Neuronal stem cell (in vitro differentiated cells): ENCODE measurements around the gene PIAS1.

Experiments
- DNase-seq: peaks from one replicate; pipeline ENCODE4 v3.0.0-alpha.2; 2013; ENCODE audit warnings: low spot score
- H2AFZ ChIP-seq: one replicate; pipeline ENCODE4 v1.6.1; 2013; ENCODE audit warnings: mild to moderate bottlenecking, low read length, inconsistent platforms
- H2AK5ac ChIP-seq: 2 replicates; pipeline ENCODE4 v1.6.1; 2013; ENCODE audit warnings: low read depth, mild to moderate bottlenecking, inconsistent platforms, low read length, moderate library complexity, mixed read lengths
- H2BK120ac ChIP-seq: 2 replicates; pipeline ENCODE4 v1.6.1; 2013; ENCODE audit warnings: low read depth, mild to moderate bottlenecking, inconsistent platforms, low read length, moderate library complexity, mixed read lengths
- H2BK12ac ChIP-seq: one replicate; pipeline ENCODE4 v1.6.1; 2013; ENCODE audit warnings: low read length, inconsistent platforms
- H2BK15ac ChIP-seq: 2 replicates; pipeline ENCODE4 v1.6.1; 2013; ENCODE audit warnings: mild to moderate bottlenecking, low read length, inconsistent platforms, mixed read lengths
- H2BK5ac ChIP-seq: one replicate; pipeline ENCODE4 v1.6.1; 2013; ENCODE audit warnings: inconsistent platforms, mild to moderate bottlenecking, low read length, moderate library complexity
- H3K14ac ChIP-seq: one replicate; pipeline ENCODE4 v1.6.1; 2013; ENCODE audit warnings: low read length, inconsistent platforms
- H3K18ac ChIP-seq: 2 replicates; pipeline ENCODE4 v1.6.1; 2013; ENCODE audit warnings: low read length, inconsistent platforms
- H3K23ac ChIP-seq: 2 replicates; pipeline ENCODE4 v1.6.1; 2013; ENCODE audit warnings: low read depth, mild to moderate bottlenecking, mixed read lengths, low read length, inconsistent platforms; ENCODE audit not compliant: poor library complexity
- H3K27ac ChIP-seq: replicated peaks from 3 replicates; pipeline ENCODE4 v1.5.1; 2013; ENCODE audit warnings: low read length, inconsistent platforms
- H3K27me3 ChIP-seq, 3 experiments: 2 replicates each; pipeline ENCODE4 v1.6.1; 2013; ENCODE audit warnings: low read length in 3 of 3, mild to moderate bottlenecking in 2 of 3, inconsistent platforms in 1 of 3, low read depth in 1 of 3, mixed read lengths in 1 of 3, moderate library complexity in 1 of 3; ENCODE audit not compliant: control insufficient read depth in 3 of 3, insufficient read depth in 3 of 3
- H3K36me3 ChIP-seq, 2 donors: replicated peaks in 1 of 2; 2 replicates each; pipeline ENCODE4 v1.6.1; 2013; ENCODE audit warnings: low read length in 2 of 2; ENCODE audit not compliant: control insufficient read depth in 2 of 2, insufficient read depth in 2 of 2
- H3K4ac ChIP-seq: 2 replicates; pipeline ENCODE4 v1.6.1; 2013; ENCODE audit warnings: inconsistent platforms, mild to moderate bottlenecking, low read length, moderate library complexity
- H3K4me1 ChIP-seq, 2 donors: 1 replicate in 1 of 2; 2 replicates in 1 of 2; pipeline ENCODE4 v1.6.1; 2013; ENCODE audit warnings: low read length in 2 of 2, low read depth in 1 of 2; ENCODE audit not compliant: control insufficient read depth in 2 of 2, insufficient read depth in 1 of 2
- H3K4me2 ChIP-seq: one replicate; pipeline ENCODE4 v1.6.1; 2013; ENCODE audit warnings: mild to moderate bottlenecking, low read length, inconsistent platforms; ENCODE audit not compliant: insufficient read depth, poor library complexity, severe bottlenecking
- H3K4me3 ChIP-seq, 2 donors: 2 replicates each; pipeline ENCODE4 v1.5.1; 2013; ENCODE audit warnings: low read length in 2 of 2, mild to moderate bottlenecking in 2 of 2, inconsistent platforms in 1 of 2, moderate library complexity in 1 of 2
- H3K79me1 ChIP-seq: one replicate; pipeline ENCODE4 v1.6.1; 2013; ENCODE audit warnings: low read depth, mild to moderate bottlenecking, inconsistent platforms, low read length, moderate library complexity
- H3K9ac ChIP-seq: one replicate; pipeline ENCODE4 v1.6.1; 2013; ENCODE audit warnings: mild to moderate bottlenecking, low read depth, low read length, inconsistent platforms; ENCODE audit not compliant: poor library complexity
- H3K9me3 ChIP-seq, 2 donors: replicated peaks in 1 of 2; 2 replicates each; pipeline versions ENCODE3 to v1.6.1; 2013; ENCODE audit warnings: low read length in 2 of 2, mild to moderate bottlenecking in 2 of 2, inconsistent platforms in 1 of 2, low read depth in 1 of 2, mixed read lengths in 1 of 2, moderate library complexity in 1 of 2; ENCODE audit not compliant: control insufficient read depth in 2 of 2, insufficient read depth in 1 of 2
- H4K8ac ChIP-seq: one replicate; pipeline ENCODE4 v1.6.1; 2013; ENCODE audit warnings: low read depth, mild to moderate bottlenecking, inconsistent platforms, low read length, moderate library complexity
- H4K91ac ChIP-seq: one replicate; pipeline ENCODE4 v1.6.1; 2013; ENCODE audit warnings: low read length, low read depth, mild to moderate bottlenecking, inconsistent platforms; ENCODE audit not compliant: poor library complexity
- WGBS, 2 donors: extraction: QIAGEN DNeasy Blood & Tissue Kit; methylation state at CpG; one replicate each; pipeline ENCODE4 v1.1.7; 2013; ENCODE audit warnings: missing lambda C conversion rate in 2 of 2, mixed read lengths in 1 of 2; ENCODE audit not compliant: insufficient read length in 2 of 2, insufficient replicate concordance in 1 of 2; ENCODE audit errors: extremely low coverage in 2 of 2; 5-methylcytosine and 5-hydroxymethylcytosine counted together

Gene PIAS1

GRCh38 chr15:68107142-68107541 is 53.0 kb downstream of the PIAS1 start:
- Histone ChIP-seq H4K91ac (no peak overlapping the region), H3K9me3 (peaks cover 2 to 23% of the 10 kb centered on the region in 2 donors), H3K27me3 (no peaks in the 10 kb centered on the region), H2AK5ac (no peak overlapping the region), H3K27ac (no peak overlapping the region), H2BK120ac (no peak overlapping the region), H3K79me1 (no peaks in the 10 kb centered on the region), H3K36me3 (peaks cover 7 to 40% of the 10 kb centered on the region in 2 donors), H2BK5ac (no peak overlapping the region), H3K4ac (no peak overlapping the region), H2BK12ac (no peak overlapping the region), H3K9ac (no peak overlapping the region), H3K4me3 (no peak overlapping the region), H3K14ac (no peak overlapping the region), H3K4me1 (peaks cover 3% of the 10 kb centered on the region in 2 donors), H2BK15ac (no peak overlapping the region), H3K23ac (no peak overlapping the region), H2AFZ (no peak overlapping the region), H3K18ac (no peak overlapping the region), H4K8ac (no peak overlapping the region), H3K4me2 (no peak overlapping the region)
- no peak for DNase-seq

GRCh38 chr15:68112706-68113105 is 58.6 kb downstream of the PIAS1 start:
- Histone ChIP-seq H3K79me1 (no peaks in the 10 kb centered on the region), H2BK120ac (no peak overlapping the region), H4K8ac (no peak overlapping the region), H3K9me3 (no peaks in the 10 kb centered on the region), H3K23ac (no peak overlapping the region), H3K4me1 (peaks cover 0 to 5% of the 10 kb centered on the region in 2 donors), H3K36me3 (peaks cover 2 to 9% of the 10 kb centered on the region in 2 donors), H2BK5ac (no peak overlapping the region), H2BK15ac (no peak overlapping the region), H2AK5ac (no peak overlapping the region), H3K4me2 (no peak overlapping the region), H2BK12ac (no peak overlapping the region), H3K4ac (no peak overlapping the region), H3K9ac (no peak overlapping the region), H2AFZ (no peak overlapping the region), H3K27me3 (no peaks in the 10 kb centered on the region), H4K91ac (no peak overlapping the region), H3K4me3 (no peak overlapping the region), H3K27ac (no peak overlapping the region), H3K18ac (no peak overlapping the region), H3K14ac (no peak overlapping the region)
- no peak for DNase-seq
- no CpG with 5 or more reads among the region's 3 CpGs for WGBS, 2 donors

- Histone ChIP-seq H3K14ac (no peak overlapping the region), H4K8ac (no peak overlapping the region), H3K23ac (no peak overlapping the region), H2BK5ac (no peak overlapping the region), H2AK5ac (no peak overlapping the region), H3K9ac (no peak overlapping the region), H3K4me1 (peaks cover 0 to 5% of the 10 kb centered on the region in 2 donors), H3K9me3 (no peaks in the 10 kb centered on the region), H2BK120ac (no peak overlapping the region), H3K36me3 (peaks cover 0 to 5% of the 10 kb centered on the region in 2 donors), H2AFZ (no peak overlapping the region), H2BK12ac (no peak overlapping the region), H3K4ac (no peak overlapping the region), H3K4me3 (no peak overlapping the region), H2BK15ac (no peak overlapping the region), H3K79me1 (peaks cover 2% of the 10 kb centered on the region), H3K18ac (no peak overlapping the region), H3K4me2 (no peak overlapping the region), H3K27ac (no peak overlapping the region), H4K91ac (no peak overlapping the region), H3K27me3 (no peaks in the 10 kb centered on the region)
- no peak for DNase-seq
Observed at GRCh38 chr15:68113273-68113672, 59.2 kb downstream of the PIAS1 start.

DNA sequence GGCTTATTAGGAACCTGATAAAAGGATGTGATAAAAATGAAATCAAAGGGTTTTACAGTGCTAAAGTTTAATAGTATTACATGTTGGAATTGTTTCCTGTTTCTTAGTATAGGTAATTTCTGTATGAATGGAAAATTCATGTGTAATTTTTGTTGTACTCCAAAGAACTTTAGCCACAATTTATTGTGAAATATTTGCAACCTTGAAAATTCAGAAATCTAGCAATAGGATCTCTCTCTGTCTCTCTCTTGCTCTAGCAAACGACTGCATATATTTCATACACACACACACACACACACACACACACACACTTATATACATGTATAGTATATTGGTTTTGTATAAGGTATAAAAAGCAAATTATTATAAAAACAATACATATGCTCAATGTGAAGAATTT is 59.6 kb downstream of the PIAS1 start:
- H2BK120ac ChIP-seq, result no peak overlapping the region
- no peak overlapping the region for H3K27ac ChIP-seq
- H3K9me3 ChIP-seq, result no peaks in the 10 kb centered on the region
- peaks cover 2% of the 10 kb centered on the region for H3K79me1 ChIP-seq
- H3K4me2 ChIP-seq, result no peak overlapping the region
- H3K14ac ChIP-seq, result no peak overlapping the region
- no peak overlapping the region for H2BK5ac ChIP-seq
- H2BK12ac ChIP-seq, result no peak overlapping the region
- no peak for DNase-seq
- no peak overlapping the region for H2AK5ac ChIP-seq
- no peak overlapping the region for H3K18ac ChIP-seq
- WGBS, 2 donors, result no CpG with 5 or more reads among the region's 1 CpG
- no peak overlapping the region for H4K91ac ChIP-seq
- H3K9ac ChIP-seq, result no peak overlapping the region
- no peak overlapping the region for H2AFZ ChIP-seq
- H3K4me1 ChIP-seq, result peaks cover 0 to 5% of the 10 kb centered on the region in 2 donors
- H3K27me3 ChIP-seq, result no peaks in the 10 kb centered on the region
- H3K4me3 ChIP-seq, result no peak overlapping the region
- no peak overlapping the region for H2BK15ac ChIP-seq
- H3K23ac ChIP-seq, result no peak overlapping the region
- H3K4ac ChIP-seq, result no peak overlapping the region
- H3K36me3 ChIP-seq, result peaks cover 0 to 2% of the 10 kb centered on the region in 2 donors
- H4K8ac ChIP-seq, result no peak overlapping the region
